HG03135 (cell line): ENCODE data around the gene SLC39A13.

Source experiments
- ATAC-seq: cut with Tn5 transposase; IDR thresholded peaks from one replicate; pipeline ENCODE4 v1.9.1; 2021; ENCODE audit warnings: mild to moderate bottlenecking, moderate library complexity; ENCODE audit not compliant: unreplicated experiment

Gene SLC39A13

DNA sequence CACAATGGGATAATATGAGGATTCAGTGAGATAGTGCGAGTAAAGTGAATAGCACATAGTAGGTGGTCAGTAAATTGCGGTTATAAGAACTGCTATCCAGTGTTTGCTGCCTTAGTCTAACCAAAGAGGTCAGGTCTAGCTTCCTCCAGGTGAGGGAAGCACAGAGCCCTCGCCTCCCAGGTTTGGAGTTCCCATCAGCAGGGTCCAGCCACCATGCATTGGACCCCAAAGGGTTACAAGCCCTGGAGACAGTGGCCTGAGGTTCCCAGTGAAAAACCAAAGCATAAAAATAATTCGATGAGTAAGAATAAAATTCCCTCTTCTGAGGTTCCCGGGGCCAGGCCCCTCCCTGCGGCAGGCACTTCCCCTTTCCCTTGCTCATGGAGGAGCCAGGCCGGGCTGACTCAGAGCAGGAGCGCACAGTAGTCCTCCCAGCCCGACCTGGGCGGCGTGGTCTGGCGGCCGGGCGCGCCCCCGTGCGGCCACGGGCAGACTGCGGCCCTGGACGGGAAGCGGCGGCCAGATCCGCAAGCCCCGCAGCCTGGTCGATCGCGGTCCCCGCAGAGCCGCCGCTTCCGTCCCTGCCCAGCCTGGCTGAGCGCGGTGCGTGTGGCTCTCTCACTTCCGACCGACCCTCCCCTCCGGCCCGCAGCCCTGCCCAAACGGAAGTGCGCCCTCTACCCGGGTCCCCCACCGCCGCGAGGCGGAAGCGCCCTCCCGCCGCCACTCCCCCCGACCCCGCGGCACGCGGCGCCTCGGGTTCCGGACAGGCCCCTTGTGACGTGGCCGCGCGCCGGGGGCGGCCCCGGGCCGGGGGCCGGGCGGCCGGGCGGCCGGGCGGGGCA is at the start of gene SLC39A13:
Gene SLC39A13 (plus strand): TSS at position 845 of the 845 bp plus-strand sequence. CDS start 1,505 bp downstream, outside the sequence.
- ATAC-seq, result peak; percentile 85

- no peak for ATAC-seq
These were observed 49.7 kb upstream of the SLC39A13 start for GRCh38 chr11:47358731-47359051.

DNA sequence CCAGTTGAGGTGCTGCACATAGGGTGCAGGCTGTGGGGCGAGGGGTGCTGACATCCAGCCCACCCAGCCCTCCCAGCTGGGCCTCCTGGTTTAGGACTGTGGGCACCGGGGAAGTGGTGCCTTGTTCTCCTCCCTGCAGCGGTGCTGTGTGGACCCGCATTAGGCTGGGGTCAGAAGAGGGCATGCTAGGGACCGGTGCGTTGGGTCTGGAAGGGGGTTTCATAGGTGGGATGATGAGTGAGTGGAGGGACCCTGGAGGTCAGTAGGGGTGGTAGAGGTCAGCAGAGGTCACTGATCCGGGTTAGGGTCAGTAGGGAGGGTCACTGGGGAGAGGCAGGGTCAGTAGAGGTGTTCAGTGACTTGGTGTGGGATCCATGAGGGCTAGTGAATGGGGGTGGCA is 49.2 kb upstream of the SLC39A13 start:
- ATAC-seq, result no peak

GRCh38 chr11:47359586-47359985 is 48.8 kb upstream of the SLC39A13 start:
- no peak for ATAC-seq

DNA sequence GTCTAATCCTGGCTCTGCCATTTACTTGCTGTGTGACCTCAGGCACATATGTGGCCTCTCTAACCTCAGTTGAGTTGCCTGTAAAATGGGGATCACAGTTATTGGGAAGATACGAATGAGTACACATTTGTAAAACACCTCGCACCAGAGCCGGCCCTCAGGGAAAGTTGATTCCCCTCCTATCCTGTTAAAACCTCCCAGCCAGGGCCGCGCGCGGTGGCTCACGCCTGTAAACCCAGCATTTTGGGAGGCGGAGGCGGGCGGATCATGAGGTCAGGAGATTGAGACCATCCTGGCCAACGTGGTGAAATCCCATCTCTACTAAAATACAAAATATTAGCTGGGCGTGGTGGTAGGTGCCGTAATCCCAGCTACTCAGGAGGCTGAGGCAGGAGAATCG is 48.0 kb upstream of the SLC39A13 start:
- no peak for ATAC-seq

DNA sequence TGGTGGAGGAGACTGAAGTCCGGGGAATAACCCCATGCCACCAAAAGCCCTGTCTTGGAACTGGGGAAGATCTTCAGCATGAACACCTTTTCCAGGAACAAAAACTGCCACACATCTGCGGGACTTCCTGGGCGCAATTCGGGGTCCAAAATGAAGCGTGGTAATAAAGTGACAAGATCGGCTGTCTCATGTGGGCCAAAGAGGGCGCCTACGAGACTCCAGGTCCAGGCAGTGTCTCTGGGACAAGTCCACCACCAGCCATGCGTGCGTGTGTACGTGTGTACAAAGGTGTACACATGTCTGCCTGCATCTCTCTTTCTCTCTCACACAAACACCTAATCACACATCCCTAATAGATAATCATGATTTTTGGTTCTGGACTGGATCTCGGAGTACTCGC is 47.0 kb upstream of the SLC39A13 start:
- no peak for ATAC-seq

DNA sequence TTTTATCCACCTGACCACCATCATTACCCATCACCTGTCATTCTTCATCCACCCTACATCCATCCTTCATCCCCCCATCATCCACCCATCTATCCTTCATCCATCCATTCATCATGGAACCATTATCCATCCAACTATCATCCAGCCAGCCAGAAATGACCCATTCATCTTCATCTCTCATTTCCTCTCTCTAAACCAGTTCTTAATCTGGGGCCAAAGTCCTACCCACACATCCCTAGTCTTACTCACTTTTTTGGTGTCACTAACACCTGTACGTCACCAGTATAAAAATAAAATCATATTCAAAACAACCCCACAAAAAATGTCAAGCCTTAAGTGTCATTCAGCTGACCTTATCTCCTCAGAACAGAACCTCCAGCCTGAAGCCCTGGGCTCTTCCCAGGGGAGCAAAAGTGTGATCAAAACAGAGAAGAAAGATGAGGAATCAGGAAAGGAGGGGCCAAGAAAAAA is 42.3 kb upstream of the SLC39A13 start:
- ATAC-seq, result no peak

DNA sequence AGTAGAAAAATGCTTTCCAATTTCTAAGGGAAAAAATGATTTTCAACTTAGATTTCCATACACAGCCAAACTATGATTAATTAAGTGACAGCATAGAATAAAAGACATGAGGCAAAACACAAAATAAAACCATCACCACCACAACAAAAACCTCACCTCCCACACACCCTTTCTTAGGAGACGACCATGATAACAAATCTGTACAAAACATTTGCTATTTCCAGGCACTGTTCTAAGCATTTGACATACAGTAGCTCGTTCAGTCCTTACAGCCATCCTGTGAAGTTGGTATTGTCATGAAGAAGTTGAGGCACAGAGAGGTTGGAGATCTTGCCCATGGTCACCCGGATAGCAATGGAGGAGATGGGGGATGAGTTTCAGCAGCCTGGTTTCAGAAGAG is 38.7 kb upstream of the SLC39A13 start:
- ATAC-seq, result no peak

DNA sequence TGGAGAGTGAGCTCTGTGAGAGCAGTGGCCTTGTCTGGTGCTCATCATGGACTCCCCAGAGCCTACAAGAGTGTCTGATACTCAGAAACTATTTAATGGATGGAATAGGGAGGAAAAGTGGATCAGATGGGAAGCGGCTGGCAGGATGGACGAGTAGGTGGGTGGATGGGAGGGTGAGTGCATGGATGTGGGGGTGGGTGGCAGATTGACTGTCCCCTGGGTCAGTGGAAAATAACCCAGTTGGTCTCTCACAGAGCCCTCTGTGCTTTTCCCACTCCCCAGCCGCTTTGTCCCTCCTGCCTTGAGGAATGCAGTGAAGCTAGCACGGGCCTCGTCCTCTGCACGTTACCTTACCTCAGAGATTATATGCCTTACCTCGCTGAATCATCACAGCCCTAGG is 36.0 kb upstream of the SLC39A13 start:
- ATAC-seq, result no peak

GRCh38 chr11:47373876-47374719 is 34.3 kb upstream of the SLC39A13 start:
- ATAC-seq, result no peak

- no peak for ATAC-seq
These were observed 33.7 kb upstream of the SLC39A13 start for GRCh38 chr11:47374720-47375019.

- ATAC-seq, result no peak
These were observed 33.4 kb upstream of the SLC39A13 start for GRCh38 chr11:47375020-47375419.

DNA sequence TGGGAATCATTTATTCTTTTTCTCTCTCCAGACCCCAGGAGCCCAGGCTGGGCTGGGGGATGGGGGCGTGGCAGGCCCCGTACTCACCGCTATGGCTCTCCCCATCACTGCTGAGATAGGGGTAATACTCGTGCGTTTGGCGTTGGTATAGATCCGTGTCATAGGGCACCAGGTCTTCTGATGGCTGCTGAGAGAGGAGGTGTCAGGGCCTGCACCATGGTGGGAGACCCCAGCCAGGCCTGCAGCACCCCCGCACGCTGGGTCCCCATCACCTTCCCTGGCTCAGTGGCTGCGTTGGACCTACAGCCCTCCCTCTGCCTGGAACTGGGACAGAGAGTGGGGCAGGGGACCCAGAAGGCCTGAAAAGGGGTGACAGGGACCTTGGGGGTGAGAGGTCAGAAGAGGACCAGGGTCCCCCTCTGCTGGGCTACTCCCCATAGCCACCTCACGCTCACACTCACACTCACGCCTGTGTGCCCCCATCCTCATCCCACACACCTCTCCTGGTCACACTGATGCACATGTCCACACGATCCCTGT is 32.8 kb upstream of the SLC39A13 start:
- no peak for ATAC-seq

GRCh38 chr11:47376107-47376524 is 32.3 kb upstream of the SLC39A13 start:
- no peak for ATAC-seq

DNA sequence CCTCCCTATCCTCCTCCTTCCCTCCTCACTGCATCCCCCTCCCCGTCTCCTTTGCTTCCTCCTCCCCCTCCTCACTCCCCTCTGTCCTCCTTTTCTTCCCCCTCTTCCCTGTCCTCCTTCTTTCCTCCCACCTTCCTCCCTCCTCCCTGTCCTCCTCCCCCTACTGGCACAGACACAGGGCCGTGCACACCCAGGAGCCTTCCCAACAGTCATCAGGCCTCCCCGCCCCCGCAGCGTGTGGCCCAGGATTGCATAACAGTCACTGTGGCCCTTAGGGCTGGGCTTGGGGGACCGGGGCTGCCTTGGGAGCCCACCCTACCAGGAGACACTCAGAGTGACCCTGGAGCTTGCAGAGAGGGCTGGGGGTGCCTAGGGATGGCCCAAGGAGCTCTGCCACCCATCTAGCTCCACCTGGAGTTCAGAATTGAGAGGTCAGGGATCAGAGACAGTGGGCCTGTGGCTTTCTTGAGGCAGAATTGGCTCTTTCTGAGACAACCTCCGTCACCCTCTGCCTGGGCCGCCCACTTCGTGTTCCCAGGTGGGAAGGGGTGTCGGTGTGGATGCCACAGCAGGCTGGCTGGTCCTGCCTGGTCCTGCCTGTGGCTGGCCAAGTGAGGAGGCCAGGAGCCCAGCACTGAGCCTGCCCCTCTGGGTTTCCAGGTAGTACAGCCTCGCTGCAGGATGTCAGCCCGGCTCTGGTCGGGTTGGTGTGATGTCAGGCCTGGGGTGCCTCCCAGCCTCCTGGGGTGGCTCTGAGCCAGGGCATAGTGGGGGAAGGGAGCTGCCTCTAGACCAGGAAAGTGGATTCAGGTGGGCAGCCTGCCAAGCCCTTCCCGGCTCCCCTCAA is 31.6 kb upstream of the SLC39A13 start:
- ATAC-seq, result no peak

GRCh38 chr11:47377571-47378009 is 30.8 kb upstream of the SLC39A13 start:
- ATAC-seq, result no peak

GRCh38 chr11:47378010-47378835 is 30.2 kb upstream of the SLC39A13 start, which contains the start of gene SPI1:
TSS of gene SPI1 (minus strand) at chr11:47378547. CDS start at chr11:47378353, 194 bp downstream.
- ATAC-seq, result peak; percentile 77

DNA sequence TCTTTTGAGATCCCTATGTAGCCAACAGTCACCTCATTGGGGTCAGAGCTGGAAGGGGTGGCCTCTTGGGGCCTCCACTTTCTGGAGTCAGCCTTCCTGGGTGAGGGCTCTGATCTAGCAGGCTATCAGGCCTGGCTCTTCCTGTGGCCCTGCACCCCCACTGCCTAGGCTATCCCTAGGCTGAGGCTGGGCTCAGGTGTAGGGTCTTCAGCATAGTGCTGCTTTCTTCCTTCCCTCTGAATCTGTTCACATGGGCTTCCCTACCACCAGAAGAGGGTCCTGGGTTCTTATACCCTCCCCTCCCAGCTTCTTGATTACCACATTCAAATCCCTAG is 29.6 kb upstream of the SLC39A13 start:
- peak; percentile 23 for ATAC-seq

GRCh38 chr11:47379317-47379716 is 29.1 kb upstream of the SLC39A13 start:
- no peak for ATAC-seq

DNA sequence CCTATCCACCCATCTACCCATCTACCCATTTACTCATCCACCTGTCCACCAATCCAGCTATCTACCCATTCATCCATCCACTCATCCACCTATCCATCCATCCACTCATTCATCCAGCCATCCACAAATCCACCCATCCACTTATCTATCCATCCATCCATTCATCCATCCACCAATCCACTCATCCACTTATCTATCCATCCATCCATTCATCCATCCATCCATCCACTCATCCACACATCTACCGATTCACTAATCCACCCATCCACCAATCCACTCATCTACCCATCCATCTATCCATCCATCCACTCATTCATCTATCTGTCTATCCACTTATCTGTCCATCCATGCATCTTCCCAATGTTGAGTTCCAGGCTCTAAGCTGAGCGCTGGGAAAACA is 28.3 kb upstream of the SLC39A13 start:
- no peak for ATAC-seq
